ENCODE results near the gene TBC1D3C. TPM values are rescaled to one million over a fixed set of nuclear protein-coding genes. Genes with fewer than 3 reads are reported as not detected.
"Not testable (repeated sequence)": the region's sequence is repeated elsewhere in the genome, so short reads cannot be mapped to it uniquely, and the experiment has no call there.

TBC1D3C gene
- polyA plus RNA-seq (ENCODE audit: insufficient read length in 3 of 3) = under 1 TPM in 1 of 3 donors, not detected in 2; 0.24 TPM

DNA sequence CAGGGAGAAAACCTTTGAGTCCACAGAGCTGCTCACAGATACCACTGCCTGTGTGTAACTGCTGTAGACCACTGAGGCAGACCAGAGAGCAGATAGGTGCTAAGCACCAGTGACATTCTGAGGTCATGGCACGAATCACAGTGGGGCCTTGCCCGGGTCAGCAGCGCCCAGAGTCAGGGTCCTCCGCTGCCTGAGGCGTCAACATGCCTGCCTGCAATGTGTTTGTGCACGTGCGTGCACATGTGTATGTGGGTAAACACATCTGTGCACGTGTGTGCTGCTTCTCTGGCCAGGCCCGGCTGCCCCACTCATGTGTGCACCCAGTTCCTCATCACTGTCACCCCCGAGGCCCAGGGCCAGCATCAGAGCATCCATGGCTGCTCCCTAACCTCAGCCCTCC lies at the start of gene TBC1D3C:
TSS of gene TBC1D3C (minus strand) at position 101 of the 400 bp plus-strand sequence. CDS start 1,568 bp downstream, outside the sequence.
- not testable (repeated sequence) for DNase-seq (ENCODE audit: low read depth in 3 of 3, low spot score in 2 of 3)

DNA sequence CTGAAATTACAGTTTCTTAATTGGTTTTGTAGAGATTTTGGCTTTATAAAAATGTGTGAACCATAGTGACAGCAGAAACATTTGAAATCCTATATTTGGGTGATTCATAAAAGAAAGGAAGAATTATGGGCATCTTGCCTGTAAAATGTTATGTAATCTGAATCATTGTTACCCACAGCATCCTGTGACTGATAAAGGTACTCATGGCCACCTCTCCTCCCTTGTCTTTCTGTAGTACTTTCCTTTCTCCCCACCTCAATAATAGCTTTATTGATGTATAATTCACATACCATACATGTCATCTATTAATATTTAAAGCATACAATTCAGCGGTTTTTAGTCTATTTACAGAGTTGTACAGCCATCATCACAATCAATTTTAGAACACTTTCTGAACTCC lies 30.8 kb upstream of the TBC1D3C start:
- DNase-seq (ENCODE audit: low read depth in 3 of 3, low spot score in 2 of 3) = not testable (repeated sequence)

GRCh38 chr17:38094059-38094694 lies 25.7 kb upstream of the TBC1D3C start:
- DNase-seq (ENCODE audit: low read depth in 3 of 3, low spot score in 2 of 3) = not testable (repeated sequence)

GRCh38 chr17:38088120-38088519 lies 19.7 kb upstream of the TBC1D3C start:
- not testable (repeated sequence) for DNase-seq (ENCODE audit: low read depth in 3 of 3, low spot score in 2 of 3)

GRCh38 chr17:38087344-38087743 lies 18.9 kb upstream of the TBC1D3C start:
- not testable (repeated sequence) for DNase-seq (ENCODE audit: low read depth in 3 of 3, low spot score in 2 of 3)

Other genes with a start within 250 kb of the TBC1D3C start
- 1 to 10 TPM in 1 of 3 donors, not detected in 2; 1.7 TPM for gene TBC1D3K, start 144.2 kb downstream of the TBC1D3C start, polyA plus RNA-seq (ENCODE audit: insufficient read length in 3 of 3)
- 10 to 100 TPM in 2 of 3 donors, 1 to 10 TPM in 1; 9.6 to 14.4 (median 11.6) TPM for gene TBC1D3L, start 79.6 kb downstream of the TBC1D3C start, polyA plus RNA-seq (ENCODE audit: insufficient read length in 3 of 3)
- gene TBC1D3D, start 64.7 kb downstream of the TBC1D3C start, polyA plus RNA-seq (ENCODE audit: insufficient read length in 3 of 3) = under 1 TPM in 1 of 3 donors, not detected in 2; 0.07 TPM
- not detected for gene TBC1D3E, start 59.3 kb upstream of the TBC1D3C start, polyA plus RNA-seq (ENCODE audit: insufficient read length in 3 of 3)
- gene TBC1D3, start 123.9 kb upstream of the TBC1D3C start, polyA plus RNA-seq (ENCODE audit: insufficient read length in 3 of 3) = 1 to 10 TPM in 1 of 3 donors, not detected in 2; 3.5 TPM
- gene MRPL45, start 228.5 kb upstream of the TBC1D3C start, polyA plus RNA-seq (ENCODE audit: insufficient read length in 3 of 3) = 10 to 100 TPM; 66.6 to 73.1 (median 68.4) TPM